EL (cell line): ENCODE results near the gene PLEKHA7.

Experiments
- DNase-seq: peaks from one replicate; pipeline ENCODE4 v3.0.0-alpha.2; 2016

The PLEKHA7 gene

DNA sequence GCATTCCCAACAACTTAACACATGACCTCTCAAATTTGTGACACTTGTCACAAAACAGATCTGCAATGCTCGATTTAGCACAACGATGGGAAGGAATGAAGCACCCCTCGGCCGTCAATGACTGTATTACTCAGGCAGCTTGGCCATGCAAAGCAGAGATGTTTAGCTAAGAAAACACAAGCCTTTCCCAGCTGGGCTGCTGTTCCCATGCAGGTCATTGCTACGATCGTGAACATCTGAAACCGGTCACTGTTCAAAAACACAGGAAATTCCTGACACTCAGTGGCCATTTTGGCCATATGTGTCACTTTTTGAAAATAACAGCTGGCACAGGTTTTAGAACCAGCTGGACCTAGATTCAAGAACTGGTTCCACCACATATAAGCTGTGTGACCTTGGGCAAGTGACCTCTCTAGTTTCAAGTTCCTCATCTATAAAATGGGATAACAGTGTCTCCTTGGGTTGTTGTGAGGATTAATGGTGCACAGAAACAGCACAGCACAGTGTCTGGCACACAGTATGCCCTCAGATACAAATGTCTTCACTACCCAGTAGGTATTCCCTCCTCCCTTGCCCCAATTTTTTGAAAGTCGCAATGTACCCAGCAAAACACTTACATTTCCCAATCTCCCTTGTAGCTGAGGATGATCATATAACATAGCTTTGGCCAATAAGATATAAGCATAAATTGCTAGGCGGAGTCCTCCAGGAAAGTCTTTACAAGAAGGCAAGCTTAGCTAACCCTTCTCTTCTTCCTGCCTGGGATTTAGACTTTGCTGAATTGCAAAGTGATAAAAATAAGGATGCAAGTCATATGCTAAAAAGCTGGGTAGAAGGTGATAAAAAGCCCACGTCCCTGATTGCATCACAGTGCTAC, 182.7 kb downstream of the PLEKHA7 start:
- peak; percentile 10 for DNase-seq

DNA sequence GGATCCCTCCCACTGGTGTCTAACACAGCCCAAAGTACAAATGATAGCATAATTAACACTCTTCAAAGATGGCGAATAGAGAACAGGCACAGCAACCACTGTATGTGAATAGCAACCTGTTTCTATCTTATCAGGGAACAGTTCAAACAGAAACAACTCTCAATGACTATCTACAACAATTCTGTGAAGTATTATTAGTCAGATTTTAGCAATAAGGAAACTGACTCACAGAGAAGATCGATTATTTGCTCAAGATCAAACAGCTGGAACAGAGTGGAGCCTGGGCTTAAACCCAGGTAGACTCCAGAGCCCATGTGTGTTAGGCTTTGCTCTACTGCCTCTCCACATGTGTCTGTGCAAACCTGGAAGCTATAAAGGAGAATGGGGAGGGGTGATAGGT, 187.1 kb downstream of the PLEKHA7 start:
- DNase-seq = no peak

DNA sequence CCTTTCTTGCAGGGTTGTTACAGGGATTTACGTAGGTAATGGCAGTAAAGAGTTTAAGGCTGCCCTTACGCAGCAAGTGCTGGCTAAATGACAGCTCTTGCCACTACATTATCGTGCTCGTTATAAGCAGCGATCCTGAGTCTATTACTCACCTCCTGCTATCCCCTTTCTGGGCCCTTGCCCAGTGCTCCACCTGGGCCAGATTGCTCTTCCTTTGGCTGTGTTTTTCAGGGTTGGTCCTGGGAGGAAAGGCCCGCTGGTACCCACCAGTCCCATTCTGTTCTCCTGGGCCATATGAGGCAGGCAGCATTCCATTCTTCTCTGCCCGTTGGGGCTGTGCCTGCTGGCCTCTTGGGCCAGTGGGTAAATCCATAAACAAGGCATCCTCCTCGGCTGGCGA, 188.2 kb downstream of the PLEKHA7 start:
- DNase-seq = no peak

DNA sequence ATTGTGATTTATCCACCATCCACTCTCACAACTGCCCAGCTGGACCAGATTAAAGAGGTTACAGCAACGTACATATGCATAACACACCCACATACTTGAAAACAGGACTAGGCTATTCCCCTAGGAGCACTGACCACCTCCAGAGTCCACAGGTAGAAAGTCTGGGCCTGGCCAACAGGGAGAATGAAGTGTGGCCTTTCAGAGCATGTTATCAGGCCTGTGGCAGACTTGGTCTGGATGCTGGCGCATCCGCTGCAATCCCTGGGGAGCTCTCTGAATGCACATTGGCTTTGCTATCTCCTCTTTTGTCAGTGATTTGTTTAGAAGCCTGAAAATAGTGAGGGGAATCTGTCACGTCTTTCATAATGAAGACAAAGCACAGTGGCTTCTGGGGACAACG, 189.1 kb downstream of the PLEKHA7 start:
- no peak for DNase-seq

DNA sequence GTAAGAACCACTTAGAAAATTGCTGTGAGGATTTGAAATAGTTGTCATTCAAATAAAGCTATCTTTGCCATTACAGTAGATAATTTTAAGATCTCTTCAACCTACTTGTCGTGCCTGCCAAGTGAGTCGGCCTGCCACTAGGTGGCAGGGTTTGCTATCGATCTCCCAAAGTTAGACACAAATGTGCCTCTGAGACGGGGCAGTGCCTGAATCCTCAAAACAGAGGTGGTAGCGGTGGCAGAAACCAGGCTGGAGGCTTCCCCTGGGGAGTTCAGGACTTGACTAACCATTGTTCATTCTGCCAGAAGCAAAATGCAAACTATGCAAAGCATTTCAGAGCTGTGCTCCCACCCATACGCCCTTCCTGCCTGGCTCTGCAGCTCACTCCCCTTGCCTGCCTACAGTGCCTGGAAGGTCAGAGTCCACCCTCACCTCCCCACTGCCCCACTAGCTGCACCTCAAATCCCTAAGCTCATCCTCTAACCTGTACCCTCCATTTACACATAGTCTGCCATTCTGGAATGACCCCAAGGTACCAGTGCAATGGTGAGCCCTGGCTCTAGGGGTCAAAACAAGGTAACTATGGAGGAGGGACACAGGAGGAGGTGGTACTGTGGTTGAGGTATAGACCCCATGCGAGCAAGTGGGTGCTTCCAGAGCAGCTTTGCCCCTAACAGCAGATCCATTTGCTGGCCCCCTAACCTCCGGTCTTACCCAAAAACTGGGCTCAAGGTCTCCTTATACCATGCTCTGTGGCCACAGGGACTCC, 193.7 kb downstream of the PLEKHA7 start:
- peak; percentile 78 for DNase-seq

DNA sequence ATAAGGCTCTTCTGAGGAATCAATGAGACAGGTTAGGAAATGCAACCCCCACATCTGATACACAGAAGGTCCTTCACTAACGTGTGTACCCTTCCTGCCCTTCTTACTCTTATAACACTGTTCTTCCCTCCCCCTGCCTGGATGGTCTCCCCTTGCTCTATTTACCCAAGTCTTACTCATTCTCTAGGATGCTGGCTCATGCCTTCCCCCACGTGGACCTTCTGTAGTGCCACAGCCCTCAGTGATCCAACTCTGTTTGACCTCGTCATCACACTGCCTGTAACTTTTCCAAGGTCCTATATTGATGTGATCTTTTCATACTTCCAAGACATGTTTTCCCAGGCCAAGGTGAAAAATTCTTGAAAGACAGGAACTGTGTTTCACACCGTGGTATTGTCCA, 195.9 kb downstream of the PLEKHA7 start:
- no peak for DNase-seq

DNA sequence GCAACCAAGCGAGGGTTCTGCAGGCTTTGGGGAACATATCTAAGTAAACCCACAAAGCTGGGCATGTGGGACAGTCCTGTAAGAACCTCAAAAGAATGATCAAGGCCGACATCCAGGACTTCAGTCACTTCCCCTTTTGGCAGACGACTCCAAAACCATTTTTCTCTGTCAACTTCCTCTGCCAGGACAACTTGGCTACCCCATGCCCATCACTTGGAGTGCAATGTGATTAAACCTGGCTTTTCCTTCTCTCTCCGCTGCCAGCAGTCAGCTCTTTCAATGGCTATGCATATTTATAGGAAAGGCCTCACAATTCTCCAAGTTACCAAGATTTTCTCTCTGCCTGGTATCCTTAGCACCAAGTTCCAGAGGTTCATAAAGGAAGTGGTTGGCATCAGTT, 196.9 kb downstream of the PLEKHA7 start:
- no peak for DNase-seq

DNA sequence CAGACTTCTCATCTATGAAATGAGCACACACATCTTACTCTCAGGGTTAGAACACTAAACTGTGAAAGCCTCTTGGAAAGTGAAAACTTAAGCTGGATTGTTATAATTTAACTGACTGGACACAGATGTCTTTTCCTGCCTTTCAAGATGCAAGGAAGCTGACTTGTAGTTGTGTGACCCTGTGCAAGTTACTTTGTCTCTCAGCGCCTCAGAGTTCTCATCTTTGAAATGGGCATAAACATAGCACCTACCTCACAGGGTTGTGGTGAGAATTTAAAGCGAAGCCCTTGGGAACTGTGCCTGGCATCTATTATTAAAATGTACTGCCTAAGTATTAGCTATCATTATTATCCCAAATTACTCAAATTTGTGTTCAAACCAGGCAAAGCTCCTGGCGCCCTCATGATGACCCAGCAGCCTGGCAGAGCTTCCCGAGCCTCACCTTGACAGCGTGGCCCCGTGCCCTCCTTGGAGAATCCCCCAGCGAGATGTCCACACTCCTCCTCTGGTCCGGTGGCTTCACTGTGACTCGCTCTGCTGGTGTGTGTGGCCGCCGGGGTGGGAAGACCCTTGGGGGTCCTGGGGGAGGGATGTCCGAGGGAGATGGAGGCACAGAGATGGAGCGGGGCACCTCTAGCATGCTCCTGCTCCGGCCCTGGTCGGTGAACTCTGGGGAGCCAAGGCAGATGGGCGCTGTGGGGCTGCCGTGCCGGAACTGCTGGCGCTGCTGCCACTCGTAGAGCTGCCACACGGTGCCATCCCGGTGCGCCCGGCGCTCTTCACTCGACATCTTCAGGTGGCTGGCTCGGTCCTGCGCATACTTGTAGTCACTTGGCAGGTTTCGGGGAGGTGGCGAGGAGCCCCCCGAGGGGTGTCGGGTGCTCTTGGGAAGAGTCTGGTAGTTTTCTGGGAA, 197.6 kb downstream of the PLEKHA7 start:
- no peak for DNase-seq

DNA sequence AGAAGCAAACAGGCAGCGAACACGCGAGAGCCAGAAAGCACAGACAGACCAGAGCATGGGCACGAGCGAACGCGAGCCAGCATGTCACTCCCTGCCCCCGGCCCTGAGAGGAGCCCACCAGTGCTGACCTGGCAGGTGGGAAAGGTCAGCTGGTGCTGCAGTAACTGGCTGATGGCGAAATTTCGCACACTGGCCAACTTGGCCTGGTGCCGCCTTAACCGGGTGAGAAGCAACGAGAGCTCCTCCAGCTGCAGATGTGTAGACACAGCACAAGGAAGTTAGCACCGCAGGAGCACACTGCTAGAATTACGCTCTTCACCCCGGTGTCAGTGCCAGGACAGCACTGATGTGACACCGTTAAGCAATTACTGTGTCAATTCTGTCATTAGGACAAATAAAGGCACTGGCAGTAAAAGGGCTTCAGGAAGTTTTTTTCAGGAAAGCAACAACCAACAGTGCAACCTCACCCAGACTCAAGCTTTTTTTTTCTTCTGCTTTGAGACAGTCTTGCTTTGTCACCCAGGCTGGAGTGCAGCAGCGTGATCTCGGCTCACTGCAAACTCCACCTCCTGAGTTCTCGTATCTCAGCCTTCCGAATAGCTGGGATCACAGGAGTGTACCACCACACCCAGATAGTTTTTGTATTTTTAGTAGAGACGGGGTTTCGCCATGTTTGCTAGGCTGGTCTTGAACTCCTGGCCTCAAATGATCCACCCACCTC, 199.0 kb downstream of the PLEKHA7 start:
- no peak for DNase-seq

DNA sequence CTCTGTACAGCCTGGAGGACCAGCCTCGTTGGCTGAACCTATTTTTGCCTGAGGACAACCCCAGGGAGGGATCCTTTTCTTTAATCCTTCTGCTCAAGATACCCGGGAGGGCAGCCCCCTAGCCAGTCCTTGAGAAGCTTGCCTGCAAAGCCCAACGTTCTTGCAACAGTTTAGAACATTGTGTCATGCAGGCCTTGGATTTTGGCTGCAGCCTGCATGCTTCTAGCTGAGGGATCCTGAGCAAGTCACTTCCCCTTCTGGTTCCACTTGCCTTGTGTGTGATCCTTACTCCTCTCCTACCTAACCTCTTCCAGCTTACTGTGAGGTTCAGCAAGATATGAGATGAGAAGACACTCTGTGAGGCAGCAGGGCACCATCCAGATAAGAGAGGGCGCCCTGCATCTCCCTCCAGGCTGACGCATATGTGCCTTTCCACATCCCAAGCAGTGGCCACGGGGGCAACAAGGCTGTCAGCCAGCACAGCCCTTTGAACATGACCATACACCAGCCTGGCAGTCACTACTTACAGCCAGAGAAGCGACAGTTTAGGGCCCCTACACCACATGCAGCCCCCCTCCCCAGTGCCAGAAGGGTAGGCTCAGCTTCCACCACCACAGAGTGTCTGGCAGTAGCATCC, 199.7 kb downstream of the PLEKHA7 start:
- DNase-seq = no peak

DNA sequence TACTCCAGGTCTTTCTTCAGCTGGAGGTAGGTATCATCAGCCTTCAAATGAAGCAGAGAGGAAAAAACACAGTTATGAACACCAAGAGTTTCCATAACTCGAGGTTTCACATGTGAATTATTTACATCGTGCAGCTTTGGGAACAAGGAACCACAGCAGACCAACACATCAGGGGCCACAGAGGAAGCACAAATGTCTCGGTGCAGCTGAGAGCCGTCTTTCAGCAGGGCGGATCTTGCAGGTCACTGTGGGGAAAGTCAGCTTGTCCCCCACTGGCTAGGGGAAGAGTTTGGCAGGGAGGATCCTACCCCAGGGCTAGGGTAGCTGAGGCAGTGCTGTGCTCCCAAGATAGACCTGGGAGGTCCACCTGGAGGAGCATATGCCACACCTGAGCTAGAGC, 201.1 kb downstream of the PLEKHA7 start:
- no peak for DNase-seq

DNA sequence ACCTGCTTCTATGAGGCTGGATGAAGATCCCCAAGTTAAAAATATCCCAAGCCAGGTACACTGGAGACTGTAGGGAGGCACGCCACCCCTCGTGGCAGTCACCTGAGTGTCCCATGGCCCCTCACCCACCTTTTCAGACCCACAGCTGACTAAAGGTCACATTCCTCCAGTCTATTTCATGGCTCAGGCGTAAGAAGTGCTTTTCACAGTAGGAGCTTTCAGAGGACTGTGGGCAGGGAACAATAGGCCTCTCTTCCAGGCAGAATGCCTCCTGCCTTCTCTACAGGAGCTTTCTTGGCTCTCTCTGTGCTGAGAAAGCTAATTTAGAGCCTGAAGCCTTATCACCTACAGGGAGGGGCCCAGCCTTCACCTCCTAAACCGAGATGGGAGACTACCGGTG, 201.9 kb downstream of the PLEKHA7 start:
- no peak for DNase-seq

DNA sequence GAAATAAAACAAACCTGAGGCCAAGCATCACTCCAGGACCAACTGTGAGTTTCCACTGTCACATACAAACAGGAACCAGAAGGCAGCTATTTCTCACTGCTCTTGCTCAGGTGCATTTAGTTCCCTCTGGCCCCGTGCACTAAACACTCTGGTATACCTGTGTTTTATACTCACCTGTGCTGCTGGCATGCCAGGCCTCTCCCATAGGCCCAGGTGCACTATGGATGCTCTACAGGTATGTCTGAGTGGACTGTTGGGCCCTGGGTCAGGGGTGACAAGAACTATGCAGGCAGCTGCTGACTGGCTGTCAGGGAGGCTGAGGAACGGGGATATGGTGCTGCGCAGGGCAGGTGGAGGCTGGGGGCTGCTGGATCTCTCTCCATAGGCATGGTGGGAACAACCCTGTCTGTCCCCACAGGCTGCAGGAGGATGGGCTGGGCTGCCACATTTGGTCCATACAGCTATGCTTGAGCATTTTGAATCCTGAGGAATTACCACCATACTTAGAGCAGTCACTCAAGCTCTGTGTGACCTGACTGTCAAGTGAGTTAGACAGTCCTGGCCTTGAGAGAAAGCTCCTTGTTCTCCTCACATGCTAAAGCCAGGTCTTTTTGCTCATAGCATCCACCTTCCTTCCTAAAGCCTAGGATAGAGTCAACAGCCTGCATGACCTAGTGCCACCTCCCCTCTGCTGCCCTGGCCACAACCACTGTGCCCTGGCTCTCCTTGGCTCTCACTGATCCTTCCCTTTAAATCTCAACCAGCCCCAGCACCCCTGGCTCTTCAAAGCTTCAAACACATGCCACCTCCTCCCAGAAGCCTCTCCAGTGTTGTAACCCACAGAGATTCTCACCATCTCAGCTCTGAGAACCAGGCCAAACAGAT, 202.8 kb downstream of the PLEKHA7 start:
- DNase-seq = no peak

DNA sequence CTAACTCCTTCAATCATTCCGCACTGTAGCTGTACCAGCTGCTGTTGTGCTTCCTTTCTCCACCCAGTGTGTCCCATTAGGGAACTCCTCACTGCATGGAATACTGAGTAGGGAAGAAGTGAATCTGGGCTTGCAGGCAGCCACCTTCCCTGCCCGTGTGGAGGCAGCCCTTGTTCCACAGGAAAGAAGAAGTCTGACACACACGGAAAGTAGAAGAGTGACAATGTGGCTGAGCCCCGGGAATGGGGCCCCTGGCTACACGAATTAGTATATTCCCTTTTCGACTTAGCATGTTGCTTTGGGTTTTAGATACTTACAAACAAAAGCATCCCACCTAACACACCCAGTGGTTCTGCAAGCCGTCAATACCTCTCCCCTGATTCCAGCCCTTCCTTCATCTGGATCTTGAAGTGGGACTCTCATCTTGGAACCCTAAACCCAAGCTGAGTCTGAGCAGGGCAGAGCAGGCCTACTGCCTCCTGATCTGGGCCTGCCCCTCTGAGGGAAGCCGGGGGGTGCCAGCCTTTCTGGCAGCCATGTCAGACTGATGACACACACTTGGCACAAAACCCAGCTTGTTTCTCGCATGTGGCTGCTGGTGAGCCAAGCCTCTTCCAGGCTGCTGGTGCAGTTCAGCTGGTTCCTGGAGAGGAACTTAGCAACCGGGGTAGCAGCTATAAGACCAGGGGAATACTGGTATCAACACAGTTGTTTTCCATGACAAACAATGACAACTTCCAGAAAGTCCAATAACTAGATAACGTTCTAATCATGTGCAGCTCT, 204.1 kb downstream of the PLEKHA7 start:
- DNase-seq = peak; percentile 52

DNA sequence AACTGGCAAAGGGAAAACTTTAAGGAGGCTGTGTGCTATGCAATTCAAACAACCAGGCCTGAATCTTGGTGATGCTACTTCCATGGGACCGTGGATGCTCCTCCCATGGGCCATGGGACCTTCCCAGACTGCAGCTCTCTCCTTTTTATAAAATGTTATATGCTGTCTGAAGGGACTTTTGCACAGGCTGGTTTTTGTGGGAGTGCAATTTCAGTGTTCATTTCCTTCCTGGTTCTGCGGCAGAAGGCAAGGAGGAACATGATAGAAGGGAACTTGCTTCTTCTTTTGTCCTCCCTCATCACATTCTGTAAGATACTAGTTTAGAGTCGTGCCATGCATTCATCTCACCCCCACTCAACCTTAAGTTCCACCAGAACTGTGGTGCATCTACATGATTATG, 206.9 kb downstream of the PLEKHA7 start:
- no peak for DNase-seq

DNA sequence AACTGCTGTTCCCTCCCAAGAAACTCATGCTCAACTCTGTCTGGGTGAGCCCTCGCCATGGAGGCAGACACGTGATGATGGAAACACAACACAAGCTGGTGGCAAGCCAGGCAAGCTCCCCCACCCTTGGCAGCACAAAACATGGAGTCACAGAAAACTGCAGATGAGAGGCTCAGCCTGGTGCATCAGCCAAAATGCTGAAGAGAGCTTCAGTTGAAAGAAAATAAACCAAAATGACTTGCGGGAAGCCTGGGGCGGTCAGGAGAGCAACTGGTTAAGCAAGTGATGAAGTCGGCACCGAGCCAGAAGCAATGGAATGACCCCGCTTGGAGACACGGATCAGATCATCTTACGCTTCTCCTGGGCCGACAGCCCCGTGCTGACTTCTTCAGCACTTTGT, 207.4 kb downstream of the PLEKHA7 start:
- no peak for DNase-seq

DNA sequence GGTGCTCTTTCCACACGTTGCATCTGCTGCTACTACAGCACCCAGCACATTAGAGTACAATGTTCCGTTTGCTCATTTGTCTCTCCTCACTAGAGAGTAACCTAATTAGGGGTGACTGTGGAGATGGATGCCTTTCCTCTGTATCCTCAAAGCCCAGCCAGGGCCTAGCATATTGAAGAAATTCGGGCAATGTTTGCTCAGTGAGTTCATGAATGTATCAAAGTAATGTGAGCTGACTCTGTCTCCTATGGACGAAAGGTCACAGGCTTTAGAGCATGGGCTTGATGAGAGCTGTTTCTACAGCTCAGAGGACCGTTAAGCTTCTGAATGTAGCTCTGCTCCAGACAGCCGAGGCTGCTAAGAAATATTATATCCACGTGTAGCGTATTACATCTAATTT, 208.3 kb downstream of the PLEKHA7 start:
- no peak for DNase-seq

DNA sequence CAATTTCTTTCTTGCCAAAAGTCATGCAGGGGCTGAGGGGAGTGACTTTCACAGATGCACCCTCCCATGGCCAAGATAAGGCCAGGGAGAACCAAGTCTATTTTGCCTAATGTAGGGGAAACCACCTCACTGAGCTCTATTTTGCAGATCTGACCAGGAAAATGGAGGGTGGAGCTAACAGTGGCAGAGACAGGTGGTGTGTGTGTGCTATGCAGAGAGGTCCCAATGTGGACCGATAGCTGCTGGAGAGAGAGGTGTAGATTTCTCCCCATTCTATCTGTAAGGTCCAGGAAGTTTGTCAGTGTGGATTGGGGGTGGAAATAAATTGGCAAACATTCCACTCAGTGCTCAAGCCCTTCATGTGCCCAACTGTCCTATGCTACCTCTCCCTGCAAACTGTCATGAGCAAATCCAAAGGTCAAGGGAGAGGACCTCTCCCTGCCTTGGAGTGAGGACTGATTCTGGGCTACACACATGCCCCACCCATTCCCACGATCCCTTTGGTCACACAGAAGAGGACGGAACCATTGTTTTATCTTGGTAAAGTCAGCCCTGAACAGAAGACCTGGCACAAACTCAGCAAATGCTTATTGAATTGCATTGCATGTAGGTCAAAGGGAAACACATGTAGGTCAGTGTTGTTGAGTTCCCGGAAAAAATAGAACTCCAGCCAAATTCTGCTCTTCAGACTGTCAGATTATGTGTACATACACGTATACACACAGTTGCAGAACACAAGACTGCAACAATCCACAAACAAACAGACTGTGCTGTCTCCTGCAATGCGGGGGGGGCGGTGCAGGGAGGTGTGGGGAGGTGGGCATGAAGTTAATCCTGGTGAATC, 209.9 kb downstream of the PLEKHA7 start:
- DNase-seq = no peak
